ENCODE measurements around the gene SMARCC1. TPM values are rescaled to one million over a fixed set of nuclear protein-coding genes. Genes with fewer than 3 reads are reported as not detected.

Gene SMARCC1
- 34.9 and 39.8 TPM in 2 replicates for total RNA-seq

GRCh38 chr3:47781685-47782445 lies at the start of gene SMARCC1:
Gene SMARCC1 (minus strand): TSS chr3:47781893. CDS start chr3:47781797, 96 bp downstream.

GRCh38 chr3:47802734-47803479 lies 21.2 kb upstream of the SMARCC1 start, which contains the start of gene DHX30:
Gene DHX30 (plus strand): TSS chr3:47803138. CDS start chr3:47810684, 7,546 bp downstream.

GRCh38 chr3:47578691-47579632 lies 202.7 kb downstream of the SMARCC1 start, which contains the start of gene CSPG5:
Gene CSPG5 (minus strand): TSS chr3:47578865. CDS start chr3:47578693, 172 bp downstream.

Other genes with a start within 250 kb of the SMARCC1 start
- gene CSPG5, start 203.0 kb downstream of the SMARCC1 start, total RNA-seq, result 0.15 and 0.17 TPM in 2 replicates
- gene DHX30, start 21.2 kb upstream of the SMARCC1 start, total RNA-seq, result 55.0 and 58.9 TPM in 2 replicates
- 141 and 146 TPM in 2 replicates for gene MAP4, start 234.5 kb upstream of the SMARCC1 start, total RNA-seq